SK-N-SH (cell line): Measurements from ENCODE around the gene PPM1F. TPM values are rescaled to one million over a fixed set of nuclear protein-coding genes. Genes with fewer than 3 reads are reported as not detected.

Experiments
- CTCF ChIA-PET: fragments of 300-600, 350-600 bp; formaldehyde crosslinking; extraction: SDS; loops from one replicate; lab custom pipeline; 2021; lab: Yijun Ruan, JAX
- POLR2A ChIA-PET: fragments of 350-600 bp; sonication (Branson Sonifier 250); formaldehyde crosslinking; extraction: SDS; loops from one replicate; lab custom pipeline; 2020; ENCODE audit warnings: antibody characterized with exemption, inconsistent platforms; lab: Yijun Ruan, JAX
- DNase-seq: peaks from one replicate; pipeline ENCODE4 v3.0.0; 2012
- H2AFZ ChIP-seq: fragments of 200-600 bp; sonication (generic); 2 replicates; pipeline ENCODE4 v1.8.1; 2016; ENCODE audit warnings: antibody characterized with exemption, mild to moderate bottlenecking, low read depth
- H3F3A ChIP-seq: fragments of 200-600 bp; sonication (generic); replicated peaks from 2 replicates; pipeline ENCODE3; 2016; ENCODE audit warnings: antibody characterized with exemption, mild to moderate bottlenecking; ENCODE audit not compliant: insufficient read depth
- H3K27ac ChIP-seq, 2 experiments: fragments of 200-500 bp in 1 of 2; fragments of 200-600 bp in 1 of 2; sonication (Bioruptor generic) in 1 of 2; sonication (generic), shearing (Covaris generic) in 1 of 2; 2 replicates each; pipeline versions ENCODE4 v1.5.1 to v1.6.1; 2014 to 2016; ENCODE audit warnings: low read depth in 2 of 2, inconsistent platforms in 1 of 2, low read length in 1 of 2, mild to moderate bottlenecking in 1 of 2, mixed read lengths in 1 of 2
- H3K27me3 ChIP-seq: fragments of 200-600 bp; sonication (generic), shearing (Covaris generic); 2 replicates; pipeline ENCODE4 v1.6.1; 2016; ENCODE audit warnings: mixed run types; ENCODE audit not compliant: insufficient read depth
- H3K36me3 ChIP-seq, 2 experiments: fragments of 200-500 bp in 1 of 2; fragments of 200-600 bp in 1 of 2; sonication (Bioruptor generic) in 1 of 2; sonication (generic) in 1 of 2; replicated peaks in 1 of 2; 2 replicates each; pipeline versions ENCODE3 to v1.5.1; 2014 to 2016; ENCODE audit warnings: low read length in 1 of 2, mild to moderate bottlenecking in 1 of 2; ENCODE audit not compliant: insufficient read depth in 2 of 2, control insufficient read depth in 1 of 2
- H3K4me1 ChIP-seq, 2 experiments: fragments of 200-500 bp in 1 of 2; fragments of 200-600 bp in 1 of 2; sonication (Bioruptor generic) in 1 of 2; sonication (generic), shearing (Covaris generic) in 1 of 2; 2 replicates each; pipeline versions ENCODE4 v1.5.1 to v1.6.1; 2014 to 2016; ENCODE audit warnings: low read depth in 1 of 2, low read length in 1 of 2, mixed run types in 1 of 2; ENCODE audit not compliant: insufficient read depth in 2 of 2, control insufficient read depth in 1 of 2
- H3K4me2 ChIP-seq: fragments of 200-600 bp; sonication (generic), shearing (Covaris generic); 2 replicates; pipeline ENCODE4 v1.6.1; 2017; ENCODE audit warnings: mixed run types
- H3K4me3 ChIP-seq, 2 experiments: fragments of 200-500 bp in 1 of 2; fragments of 200-600 bp in 1 of 2; sonication (Bioruptor generic) in 1 of 2; sonication (generic), shearing (Covaris generic) in 1 of 2; 2 replicates each; pipeline versions ENCODE4 v1.5.1 to v1.8.1; 2014 to 2016; ENCODE audit warnings: low read depth in 2 of 2, inconsistent platforms in 1 of 2, low read length in 1 of 2, mild to moderate bottlenecking in 1 of 2, mixed read lengths in 1 of 2, moderate library complexity in 1 of 2
- H3K79me2 ChIP-seq: fragments of 200-600 bp; sonication (generic); 2 replicates; pipeline ENCODE4 v1.8.1; 2017; ENCODE audit warnings: mild to moderate bottlenecking; ENCODE audit not compliant: insufficient read depth
- H3K9ac ChIP-seq: fragments of 200-600 bp; sonication (generic); 2 replicates; pipeline ENCODE4 v1.6.1; 2017; ENCODE audit warnings: mixed run types
- H3K9me2 ChIP-seq: fragments of 200-600 bp; sonication (generic); 2 replicates; pipeline ENCODE4 v1.6.1; 2017; ENCODE audit warnings: mixed run types
- H3K9me3 ChIP-seq: fragments of 200-600 bp; sonication (generic); 2 replicates; pipeline ENCODE4 v1.6.1; 2017; ENCODE audit warnings: mixed run types, mild to moderate bottlenecking, moderate library complexity
- H4K20me1 ChIP-seq: fragments of 200-600 bp; sonication (generic); 2 replicates; pipeline ENCODE4 v1.6.1; 2017; ENCODE audit warnings: mild to moderate bottlenecking, mixed run types; ENCODE audit not compliant: insufficient read depth
- CHD2 ChIP-seq: fragments of 150-350 bp; IDR thresholded peaks from 2 replicates; pipeline ENCODE4 v1.6.1; 2018; ENCODE audit warnings: low read length; ENCODE audit not compliant: partially characterized antibody
- CTCF ChIP-seq: fragments of 200-600 bp; sonication (generic); IDR thresholded peaks from 2 replicates; pipeline ENCODE4 v1.6.1; 2017; ENCODE audit warnings: antibody characterized with exemption, mild to moderate bottlenecking, moderate library complexity
- ELF1 ChIP-seq: IDR thresholded peaks from 2 replicates; pipeline ENCODE4 v1.4.0; 2012
- FOXJ3 ChIP-seq: sonication (generic); formaldehyde crosslinking; IDR thresholded peaks from 2 replicates; pipeline ENCODE4 v1.5.1; 2020; ENCODE audit warnings: mild to moderate bottlenecking, missing genetic modification reagents
- FOXM1 ChIP-seq: IDR thresholded peaks from 2 replicates; pipeline ENCODE4 v1.4.0; 2012; ENCODE audit warnings: low read depth, mild to moderate bottlenecking
- MXI1 ChIP-seq: IDR thresholded peaks from 2 replicates; pipeline ENCODE4 v1.6.1; 2012; ENCODE audit warnings: mild to moderate bottlenecking, low read depth, low read length, improper control_type of control experiment
- NFIC ChIP-seq: IDR thresholded peaks from 2 replicates; pipeline ENCODE4 v1.4.0; 2012; ENCODE audit warnings: borderline replicate concordance
- POLR2AphosphoS5 ChIP-seq: IDR thresholded peaks from 2 replicates; pipeline ENCODE4 v1.6.1; 2012; ENCODE audit warnings: low read depth, low read length
- RAD21 ChIP-seq: IDR thresholded peaks from 2 replicates; pipeline ENCODE4 v1.6.1; 2012; ENCODE audit warnings: mild to moderate bottlenecking, low read length
- RCOR1 ChIP-seq: fragments of 150-350 bp; IDR thresholded peaks from 2 replicates; pipeline ENCODE4 v1.6.1; 2017; ENCODE audit warnings: antibody characterized with exemption, low read length
- RFX5 ChIP-seq: IDR thresholded peaks from 2 replicates; pipeline ENCODE4 v1.6.1; 2012; ENCODE audit warnings: mild to moderate bottlenecking, improper control_type of control experiment, low read length
- WGBS: methylation state at CpG from one replicate; pipeline ENCODE4 v1.1.6; 2017; ENCODE audit warnings: low lambda C conversion rate; 5-methylcytosine and 5-hydroxymethylcytosine counted together
- polyA plus RNA-seq, 3 experiments: library from polyadenylated mRNA; depleted of rRNA; stranded (reverse); fragments of >200 nt; gene quantifications; 2 replicates each; pipeline ENCODE4 v1.2.3, GENCODE V29; 2012
- TF ChIP-seq, protein P1 (sequence below): IDR thresholded peaks from 2 replicates; pipeline ENCODE4 v1.4.0; 2012; ENCODE audit warnings: low read depth, borderline replicate concordance

The PPM1F gene
- polyA plus RNA-seq, 1 of the 3 experiments (the other 2 are of a cell fraction) = 29.6 TPM

GRCh38 chr22:21904250-21904789 is 48.3 kb downstream of the PPM1F start:
- Histone ChIP-seq H3K36me3 (no peaks in the 10 kb centered on the region), H3K27me3 (no peaks in the 10 kb centered on the region), H3K79me2 (no peaks in the 10 kb centered on the region), H3K27ac (no peak overlapping the region), H2AFZ (no peak overlapping the region), H3F3A (no peaks in the 10 kb centered on the region), H3K9me3 (no peaks in the 10 kb centered on the region), H4K20me1 (no peaks in the 10 kb centered on the region), H3K4me3 (no peak overlapping the region), H3K4me2 (no peak overlapping the region), H3K9ac (no peak overlapping the region), H3K9me2 (no peaks in the 10 kb centered on the region), H3K4me1 (no peaks in the 10 kb centered on the region)
- DNase-seq = no peak
- TF ChIP-seq, protein P1, sequence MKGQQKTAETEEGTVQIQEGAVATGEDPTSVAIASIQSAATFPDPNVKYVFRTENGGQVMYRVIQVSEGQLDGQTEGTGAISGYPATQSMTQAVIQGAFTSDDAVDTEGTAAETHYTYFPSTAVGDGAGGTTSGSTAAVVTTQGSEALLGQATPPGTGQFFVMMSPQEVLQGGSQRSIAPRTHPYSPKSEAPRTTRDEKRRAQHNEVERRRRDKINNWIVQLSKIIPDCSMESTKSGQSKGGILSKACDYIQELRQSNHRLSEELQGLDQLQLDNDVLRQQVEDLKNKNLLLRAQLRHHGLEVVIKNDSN = no peak
- WGBS = 96% methylated on average over 4 of the region's 4 CpGs
- POLR2A ChIA-PET = no interaction called here
- CTCF ChIA-PET = interaction anchor here (1.4 to 1.5 kb wide), 2 partner anchors 18 to 34 kb away, joined by 3 to 4 read pairs; no protein-coding TSS in a partner anchor

GRCh38 chr22:21903283-21903682 is 49.4 kb downstream of the PPM1F start:
- POLR2A ChIA-PET = no interaction called here

More at GRCh38 chr22:21903283-21903682, 49.4 kb downstream of the PPM1F start:
- no peaks in the 10 kb centered on the region for H3K4me1 ChIP-seq
- H3K9ac ChIP-seq = no peak overlapping the region
- no peak for DNase-seq
- no peaks in the 10 kb centered on the region for H3K79me2 ChIP-seq
- no peaks in the 10 kb centered on the region for H3K9me3 ChIP-seq
- H3K9me2 ChIP-seq = 0 out of 2 replicates have a peak, but pooled peaks cover 3% of the 10 kb centered on the region
- H3K36me3 ChIP-seq = no peaks in the 10 kb centered on the region
- H3K4me3 ChIP-seq = no peak overlapping the region
- CTCF ChIA-PET = interaction anchor here (2.5 kb wide), 1 partner anchor 35 kb away, joined by 8 read pairs; no protein-coding TSS in a partner anchor
- no peaks in the 10 kb centered on the region for H4K20me1 ChIP-seq
- no peak overlapping the region for H3K4me2 ChIP-seq
- TF ChIP-seq MXI1 (no peak), FOXM1 (no peak), CHD2 (no peak), POLR2AphosphoS5 (no peak), ELF1 (no peak), RFX5 (no peak), RAD21 (no peak), CTCF (no peak), RCOR1 (no peak), FOXJ3 (CRISPR knock-in tag) (no peak), NFIC (no peak)
- H3F3A ChIP-seq = no peaks in the 10 kb centered on the region
- no peak overlapping the region for H2AFZ ChIP-seq
- no peaks in the 10 kb centered on the region for H3K27me3 ChIP-seq
- H3K27ac ChIP-seq = no peak overlapping the region
- WGBS = 79% methylated on average over 4 of the region's 4 CpGs
